Lower lobe of right lung (tissue), 2 donors: ENCODE data around the gene ZNF837. TPM values are rescaled to one million over a fixed set of nuclear protein-coding genes. Genes with fewer than 3 reads are reported as not detected.

Experiments used
- ATAC-seq, 2 donors: fragments of 200-7000 bp; cut with Tn5 transposase; one replicate each; pipeline ENCODE4 v1.9.1; 2020 to 2022; ENCODE audit warnings: mild to moderate bottlenecking in 2 of 2, moderate library complexity in 2 of 2
- DNase-seq: peaks from one replicate; pipeline ENCODE4 v3.0.0-alpha.2; 2020
- H3K27ac ChIP-seq: fragments of 200-600 bp; one replicate; pipeline ENCODE4 v1.8.0; 2022
- H3K27me3 ChIP-seq: fragments of 200-600 bp; one replicate; pipeline ENCODE4 v1.8.0; 2022; ENCODE audit warnings: low read depth
- H3K36me3 ChIP-seq: fragments of 200-600 bp; one replicate; pipeline ENCODE4 v1.8.0; 2022; ENCODE audit warnings: mild to moderate bottlenecking
- H3K4me1 ChIP-seq: fragments of 200-600 bp; one replicate; pipeline ENCODE4 v1.8.0; 2022
- H3K4me3 ChIP-seq: fragments of 200-600 bp; one replicate; pipeline ENCODE4 v1.8.0; 2022; ENCODE audit warnings: mild to moderate bottlenecking
- H3K9me3 ChIP-seq: fragments of 200-600 bp; one replicate; pipeline ENCODE4 v1.8.0; 2022
- intact Hi-C: fragments of 100-400 bp; cut with DNase I; formaldehyde crosslinking; loops from one replicate; pipeline ENCODE4 v1.11.0; 2022
- total RNA-seq: library from RNA; stranded (reverse); fragmentation: NEBNext Ultra II Directional; extraction: Animal tissue kit (Norgen Biotek cat#: 25700); gene quantifications from one replicate; pipeline ENCODE4 v1.2.1, GENCODE V29; 2021
- TF ChIP-seq, protein P1 (sequence below): fragments of 200-600 bp; IDR thresholded peaks from one replicate; pipeline ENCODE4 v1.8.0; 2022; ENCODE audit warnings: antibody characterized with exemption, mild to moderate bottlenecking
- donor health status: DM: no; HTN: yes; CAD: no; lungs with severe emphysema.

The ZNF837 gene
- total RNA-seq, 1 donor from 2014 or later = 1.2 TPM

DNA sequence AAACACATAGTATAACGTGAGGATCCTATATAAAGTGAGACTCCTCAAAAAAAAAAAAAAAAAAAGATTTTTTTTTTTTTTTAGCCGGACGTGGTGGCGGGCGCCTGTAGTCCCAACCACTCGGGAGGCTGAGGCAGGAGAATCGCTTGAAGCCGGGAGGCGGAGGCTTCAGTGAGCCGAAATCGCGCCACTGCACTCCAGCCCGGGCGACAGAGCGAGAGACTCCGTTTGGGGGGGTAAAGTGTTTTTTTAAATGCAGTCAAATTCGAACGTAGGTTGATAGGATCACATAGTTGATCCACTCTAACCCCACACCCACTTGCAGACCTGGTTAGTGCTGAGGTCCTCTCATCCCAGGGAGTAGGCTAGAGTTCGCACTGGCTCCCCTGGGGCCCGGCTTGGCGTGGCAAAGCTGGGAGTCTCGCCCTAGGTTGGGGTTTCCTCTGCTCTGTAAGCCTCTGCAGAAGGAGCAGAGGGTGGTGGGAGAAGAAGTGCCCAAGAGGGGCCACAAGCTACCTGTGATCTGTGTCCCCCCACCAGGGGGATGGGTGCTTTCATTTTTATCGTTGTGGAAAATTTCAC lies 21.1 kb upstream of the ZNF837 start:
- peaks cover 21% of the 10 kb centered on the region for H3K4me1 ChIP-seq
- H3K27me3 ChIP-seq = peaks cover 9% of the 10 kb centered on the region
- H3K27ac ChIP-seq = peak overlapping the region; percentile 82
- DNase-seq (no peak), ATAC-seq (no peak)
- H3K9me3 ChIP-seq = no peaks in the 10 kb centered on the region
- TF ChIP-seq, protein P1, sequence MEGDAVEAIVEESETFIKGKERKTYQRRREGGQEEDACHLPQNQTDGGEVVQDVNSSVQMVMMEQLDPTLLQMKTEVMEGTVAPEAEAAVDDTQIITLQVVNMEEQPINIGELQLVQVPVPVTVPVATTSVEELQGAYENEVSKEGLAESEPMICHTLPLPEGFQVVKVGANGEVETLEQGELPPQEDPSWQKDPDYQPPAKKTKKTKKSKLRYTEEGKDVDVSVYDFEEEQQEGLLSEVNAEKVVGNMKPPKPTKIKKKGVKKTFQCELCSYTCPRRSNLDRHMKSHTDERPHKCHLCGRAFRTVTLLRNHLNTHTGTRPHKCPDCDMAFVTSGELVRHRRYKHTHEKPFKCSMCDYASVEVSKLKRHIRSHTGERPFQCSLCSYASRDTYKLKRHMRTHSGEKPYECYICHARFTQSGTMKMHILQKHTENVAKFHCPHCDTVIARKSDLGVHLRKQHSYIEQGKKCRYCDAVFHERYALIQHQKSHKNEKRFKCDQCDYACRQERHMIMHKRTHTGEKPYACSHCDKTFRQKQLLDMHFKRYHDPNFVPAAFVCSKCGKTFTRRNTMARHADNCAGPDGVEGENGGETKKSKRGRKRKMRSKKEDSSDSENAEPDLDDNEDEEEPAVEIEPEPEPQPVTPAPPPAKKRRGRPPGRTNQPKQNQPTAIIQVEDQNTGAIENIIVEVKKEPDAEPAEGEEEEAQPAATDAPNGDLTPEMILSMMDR = no peak
- peak overlapping the region; percentile 71 for H3K4me3 ChIP-seq
- intact Hi-C loops = no loop called here
- no peaks in the 10 kb centered on the region for H3K36me3 ChIP-seq

DNA sequence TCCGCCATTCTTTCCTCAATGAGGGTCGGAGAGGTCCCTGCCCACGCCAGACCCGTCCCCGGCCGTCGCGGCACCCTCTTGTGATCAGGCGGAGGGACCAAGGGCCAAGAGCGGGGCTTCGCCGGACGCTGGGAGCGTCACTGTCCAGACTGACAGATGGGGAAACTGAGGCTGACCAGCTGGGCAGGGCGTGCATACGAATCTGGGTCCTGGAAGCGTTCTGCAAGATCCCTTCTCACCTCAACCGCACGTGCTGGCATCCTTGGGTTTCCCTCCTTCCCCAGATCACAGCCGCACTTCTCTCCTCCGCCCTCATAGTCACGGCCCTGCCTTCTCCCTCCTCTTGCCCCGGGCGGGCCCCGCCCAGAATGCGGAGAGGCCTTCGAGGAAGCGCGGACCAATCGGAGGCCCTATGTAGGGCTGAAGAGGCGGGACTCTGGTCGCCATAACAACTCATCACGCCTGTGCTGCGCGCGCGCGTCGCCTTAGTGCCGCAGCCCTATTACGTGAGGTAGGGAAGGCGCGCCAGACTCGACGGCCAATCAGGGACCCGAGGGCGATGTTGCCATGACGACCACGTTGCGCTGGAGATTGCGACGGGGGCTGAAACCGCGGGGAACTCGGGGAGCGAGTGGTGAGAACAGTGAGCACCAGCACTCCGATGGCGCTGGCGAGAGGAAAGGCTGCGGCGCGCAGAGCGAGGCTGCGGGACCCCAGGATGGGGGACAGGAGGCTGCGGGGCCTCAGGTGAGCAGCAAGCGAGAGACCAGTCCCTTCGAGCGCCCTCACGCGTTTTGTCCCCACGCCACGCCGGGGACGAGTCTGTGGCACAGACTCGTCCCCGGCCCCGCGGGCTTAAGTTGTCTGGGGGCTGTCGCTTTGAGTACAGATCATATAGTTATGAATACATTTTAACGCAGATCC lies 20.3 kb upstream of the ZNF837 start:
- intact Hi-C loops = no loop called here
- H3K27ac ChIP-seq = peak overlapping the region; percentile 82

DNA sequence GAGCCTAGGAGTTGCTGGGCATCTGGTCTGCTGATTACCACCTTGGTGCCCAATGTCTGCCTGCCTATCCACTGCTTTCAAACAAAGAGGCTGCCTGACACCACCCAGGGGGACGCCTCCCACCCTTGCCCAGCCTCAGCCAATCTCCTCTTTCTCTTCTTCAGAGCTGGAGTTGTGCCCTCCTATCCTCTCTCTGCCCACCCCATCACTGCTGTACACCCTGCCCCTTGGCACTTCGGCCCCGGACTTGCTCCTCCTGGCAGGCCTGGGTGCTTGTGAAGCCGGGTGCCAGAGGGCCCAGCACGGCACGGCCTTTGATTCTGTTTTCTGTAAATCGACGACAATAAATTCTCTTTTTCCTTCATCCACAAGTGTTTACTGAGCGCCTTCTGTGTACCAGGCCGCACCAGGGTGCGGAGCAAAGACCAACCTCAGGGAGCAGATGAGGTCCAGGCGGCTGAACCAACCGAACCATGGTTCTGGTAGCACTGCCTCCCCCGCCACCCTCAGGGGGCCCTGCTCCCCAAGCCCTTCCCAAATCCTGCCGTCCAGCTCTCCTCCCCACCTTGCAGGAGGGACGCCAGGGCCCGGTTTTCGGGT lies 19.6 kb upstream of the ZNF837 start:
- Histone ChIP-seq H3K27ac (peak overlapping the region; percentile 82), H3K27me3 (peaks cover 18% of the 10 kb centered on the region), H3K9me3 (no peaks in the 10 kb centered on the region), H3K4me1 (peaks cover 16% of the 10 kb centered on the region), H3K4me3 (peak overlapping the region; percentile 71), H3K36me3 (no peaks in the 10 kb centered on the region)
- DNase-seq (no peak), ATAC-seq (no peak)
- intact Hi-C loops = no loop called here
- TF ChIP-seq, protein P1 = no peak

More for the DNA sequence above, 20.3 kb upstream of the ZNF837 start:
- Histone ChIP-seq H3K36me3 (no peaks in the 10 kb centered on the region), H3K27me3 (peaks cover 13% of the 10 kb centered on the region), H3K9me3 (no peaks in the 10 kb centered on the region), H3K4me1 (peaks cover 16% of the 10 kb centered on the region), H3K4me3 (peak overlapping the region; percentile 71)
- peak; percentile 98 to 99 for ATAC-seq
- DNase-seq = peak; percentile 100
- TF ChIP-seq, protein P1 = no peak

DNA sequence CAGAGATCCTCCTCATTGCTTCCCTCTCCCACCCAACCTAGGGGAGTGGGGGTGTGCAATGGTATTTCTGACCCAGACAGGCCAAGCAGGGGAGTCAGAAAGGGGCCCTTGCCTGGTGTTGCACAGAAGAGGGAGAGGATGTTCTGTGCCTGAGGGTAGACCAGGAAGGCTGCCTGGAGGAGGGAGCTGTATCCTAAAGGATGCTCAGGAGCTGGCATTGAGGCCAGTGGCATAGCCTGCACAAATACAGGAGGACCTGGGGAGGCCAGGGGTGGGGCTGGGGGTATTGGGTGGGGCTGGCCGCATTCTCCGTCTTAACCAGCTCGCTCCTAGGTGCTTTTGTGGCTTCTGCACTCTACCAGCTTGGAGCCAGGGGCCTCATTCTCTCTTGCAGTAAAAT lies 19.1 kb upstream of the ZNF837 start:
- peaks cover 18% of the 10 kb centered on the region for H3K27me3 ChIP-seq
- DNase-seq (no peak), ATAC-seq (no peak)
- peaks cover 16% of the 10 kb centered on the region for H3K4me1 ChIP-seq
- no peaks in the 10 kb centered on the region for H3K9me3 ChIP-seq
- TF ChIP-seq, protein P1 = no peak
- H3K27ac ChIP-seq = no peak overlapping the region
- H3K4me3 ChIP-seq = no peak overlapping the region
- peaks cover 4% of the 10 kb centered on the region for H3K36me3 ChIP-seq
- intact Hi-C loops = no loop called here

DNA sequence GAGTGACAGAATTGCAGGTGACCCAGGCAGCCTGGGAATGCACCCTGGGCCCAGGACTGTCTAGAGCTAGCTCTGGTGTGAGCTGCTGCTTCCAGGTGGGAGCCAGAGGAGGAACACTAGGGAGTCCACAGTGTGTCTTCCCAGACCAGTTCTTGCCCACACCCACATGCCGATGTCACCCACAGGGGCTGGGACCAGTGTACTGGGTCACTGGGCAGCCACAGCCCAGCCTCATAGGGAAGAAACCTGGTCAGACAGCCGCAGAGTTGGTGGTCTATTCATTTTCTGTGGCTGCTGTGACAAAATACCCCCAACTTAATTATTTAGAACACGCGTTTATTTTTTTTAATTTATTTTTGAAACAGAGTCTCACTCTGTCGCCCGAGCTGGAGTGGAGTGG lies 17.7 kb upstream of the ZNF837 start:
- H3K4me1 ChIP-seq = peaks cover 16% of the 10 kb centered on the region
- DNase-seq = no peak

More for the DNA sequence above, 17.7 kb upstream of the ZNF837 start:
- Histone ChIP-seq H3K27ac (no peak overlapping the region), H3K4me3 (no peak overlapping the region), H3K36me3 (peaks cover 18% of the 10 kb centered on the region), H3K9me3 (no peaks in the 10 kb centered on the region), H3K27me3 (peaks cover 18% of the 10 kb centered on the region)
- TF ChIP-seq, protein P1 = no peak
- intact Hi-C loops = no loop called here
- no peak for ATAC-seq
